ENCODE measurements around the gene FLRT2. TPM values are rescaled to one million over a fixed set of nuclear protein-coding genes. Genes with fewer than 3 reads are reported as not detected.

FLRT2 gene
- total RNA-seq, 1 donor from 2014 or later, result 37.6 TPM

GRCh38 chr14:85516239-85517113, 13.5 kb upstream of the FLRT2 start:
- no peaks in the 10 kb centered on the region for H3K36me3 ChIP-seq (ENCODE audit: control insufficient read depth in 3 of 3, insufficient read depth in 3 of 3, low read length in 3 of 3)
- H3K27ac ChIP-seq (ENCODE audit: low read depth, low read length), result no peak overlapping the region
- no peak overlapping the region for H3K9ac ChIP-seq (ENCODE audit: low read depth in 1 of 3, low read length in 3 of 3)

GRCh38 chr14:85517114-85517688, 12.7 kb upstream of the FLRT2 start:
- Histone ChIP-seq H3K36me3 (ENCODE audit: control insufficient read depth in 3 of 3, insufficient read depth in 3 of 3, low read length in 3 of 3) (no peaks in the 10 kb centered on the region), H3K4me3 (ENCODE audit: low read length in 3 of 3) (no peak overlapping the region), H3K27ac (ENCODE audit: low read depth, low read length) (no peak overlapping the region), H3K27me3 (ENCODE audit: control insufficient read depth in 3 of 3, insufficient read depth in 3 of 3, low read length in 3 of 3) (no peaks in the 10 kb centered on the region), H3K9me3 (ENCODE audit: control insufficient read depth in 3 of 3, low read length in 3 of 3) (no peaks in the 10 kb centered on the region), H3K9ac (ENCODE audit: low read depth in 1 of 3, low read length in 3 of 3) (no peak overlapping the region), H3K4me1 (ENCODE audit: control insufficient read depth in 3 of 3, insufficient read depth in 3 of 3, low read length in 3 of 3) (no peaks in the 10 kb centered on the region)

More at GRCh38 chr14:85516239-85517113, 13.5 kb upstream of the FLRT2 start:
- Histone ChIP-seq H3K4me1 (ENCODE audit: control insufficient read depth in 3 of 3, insufficient read depth in 3 of 3, low read length in 3 of 3) (no peaks in the 10 kb centered on the region), H3K4me3 (ENCODE audit: low read length in 3 of 3) (no peak overlapping the region), H3K27me3 (ENCODE audit: control insufficient read depth in 3 of 3, insufficient read depth in 3 of 3, low read length in 3 of 3) (no peaks in the 10 kb centered on the region), H3K9me3 (ENCODE audit: control insufficient read depth in 3 of 3, low read length in 3 of 3) (no peaks in the 10 kb centered on the region)

DNA sequence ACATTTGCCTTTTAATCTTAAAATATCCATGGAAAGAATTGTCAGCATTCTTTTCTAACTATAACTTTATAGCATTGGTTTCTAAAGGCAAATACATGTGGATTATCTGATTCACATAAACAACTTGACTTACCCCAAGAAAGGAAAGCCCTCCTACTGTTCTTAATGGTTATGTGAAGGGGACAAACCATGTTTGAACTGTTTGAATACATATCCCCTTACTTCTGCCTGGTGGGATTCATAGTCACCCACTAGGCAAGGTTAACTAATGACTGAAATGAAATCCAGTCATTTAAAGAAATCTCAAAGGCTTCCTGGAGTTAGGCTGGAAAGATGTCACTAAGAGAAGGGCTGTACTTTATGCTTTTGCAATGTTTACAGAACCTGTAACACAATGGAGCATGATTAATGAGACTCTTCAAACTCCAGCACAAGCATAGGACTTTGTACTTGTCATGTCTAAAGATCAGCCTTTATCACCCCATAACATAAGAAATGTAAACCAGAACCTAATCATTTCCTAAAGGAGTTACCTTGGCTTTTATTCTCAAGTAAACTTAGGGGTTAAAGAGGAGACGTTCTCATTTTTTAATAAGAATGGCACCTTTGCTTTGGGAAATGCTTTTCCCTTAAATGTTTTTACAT, 10.2 kb upstream of the FLRT2 start:
- Histone ChIP-seq H3K27me3 (ENCODE audit: control insufficient read depth in 3 of 3, insufficient read depth in 3 of 3, low read length in 3 of 3) (no peaks in the 10 kb centered on the region), H3K36me3 (ENCODE audit: control insufficient read depth in 3 of 3, insufficient read depth in 3 of 3, low read length in 3 of 3) (no peaks in the 10 kb centered on the region), H3K9me3 (ENCODE audit: control insufficient read depth in 3 of 3, low read length in 3 of 3) (no peaks in the 10 kb centered on the region), H3K4me1 (ENCODE audit: control insufficient read depth in 3 of 3, insufficient read depth in 3 of 3, low read length in 3 of 3) (no peaks in the 10 kb centered on the region), H3K27ac (ENCODE audit: low read depth, low read length) (no peak overlapping the region), H3K9ac (ENCODE audit: low read depth in 1 of 3, low read length in 3 of 3) (no peak overlapping the region), H3K4me3 (ENCODE audit: low read length in 3 of 3) (no peak overlapping the region)

DNA sequence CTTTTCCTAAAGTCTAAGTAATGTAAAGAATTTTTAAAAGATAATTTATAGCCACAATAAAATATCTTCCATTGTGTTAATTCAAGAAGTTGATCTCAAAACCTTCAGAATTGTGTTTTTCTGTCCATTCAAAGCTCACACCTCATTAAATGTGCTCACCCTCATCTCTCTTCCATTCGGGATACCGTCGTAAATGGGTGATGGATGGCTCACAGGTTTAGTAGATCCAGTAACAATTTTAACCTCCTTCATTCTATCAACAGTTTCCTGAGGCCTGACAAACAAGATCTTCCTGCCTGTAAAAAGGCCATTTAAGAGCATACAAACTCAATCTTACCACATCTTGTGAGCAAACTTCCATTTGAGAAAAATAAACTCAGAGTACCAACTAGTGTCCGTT, 9.4 kb upstream of the FLRT2 start:
- H3K4me3 ChIP-seq (ENCODE audit: low read length in 3 of 3), result no peak overlapping the region
- no peak overlapping the region for H3K27ac ChIP-seq (ENCODE audit: low read depth, low read length)
- no peaks in the 10 kb centered on the region for H3K36me3 ChIP-seq (ENCODE audit: control insufficient read depth in 3 of 3, insufficient read depth in 3 of 3, low read length in 3 of 3)
- no peaks in the 10 kb centered on the region for H3K4me1 ChIP-seq (ENCODE audit: control insufficient read depth in 3 of 3, insufficient read depth in 3 of 3, low read length in 3 of 3)
- no peak overlapping the region for H3K9ac ChIP-seq (ENCODE audit: low read depth in 1 of 3, low read length in 3 of 3)
- H3K9me3 ChIP-seq (ENCODE audit: control insufficient read depth in 3 of 3, low read length in 3 of 3), result no peaks in the 10 kb centered on the region
- no peaks in the 10 kb centered on the region for H3K27me3 ChIP-seq (ENCODE audit: control insufficient read depth in 3 of 3, insufficient read depth in 3 of 3, low read length in 3 of 3)

GRCh38 chr14:85523624-85524023, 6.3 kb upstream of the FLRT2 start:
- no peak overlapping the region for H3K27ac ChIP-seq (ENCODE audit: low read depth, low read length)
- H3K4me3 ChIP-seq (ENCODE audit: low read length in 3 of 3), result no peak overlapping the region
- no peak overlapping the region for H3K9ac ChIP-seq (ENCODE audit: low read depth in 1 of 3, low read length in 3 of 3)
- no peaks in the 10 kb centered on the region for H3K27me3 ChIP-seq (ENCODE audit: control insufficient read depth in 3 of 3, insufficient read depth in 3 of 3, low read length in 3 of 3)
- H3K4me1 ChIP-seq (ENCODE audit: control insufficient read depth in 3 of 3, insufficient read depth in 3 of 3, low read length in 3 of 3), result peaks cover 0 to 3% (median 0%) of the 10 kb centered on the region in 3 donors
- no peaks in the 10 kb centered on the region for H3K36me3 ChIP-seq (ENCODE audit: control insufficient read depth in 3 of 3, insufficient read depth in 3 of 3, low read length in 3 of 3)
- H3K9me3 ChIP-seq (ENCODE audit: control insufficient read depth in 3 of 3, low read length in 3 of 3), result no peaks in the 10 kb centered on the region

DNA sequence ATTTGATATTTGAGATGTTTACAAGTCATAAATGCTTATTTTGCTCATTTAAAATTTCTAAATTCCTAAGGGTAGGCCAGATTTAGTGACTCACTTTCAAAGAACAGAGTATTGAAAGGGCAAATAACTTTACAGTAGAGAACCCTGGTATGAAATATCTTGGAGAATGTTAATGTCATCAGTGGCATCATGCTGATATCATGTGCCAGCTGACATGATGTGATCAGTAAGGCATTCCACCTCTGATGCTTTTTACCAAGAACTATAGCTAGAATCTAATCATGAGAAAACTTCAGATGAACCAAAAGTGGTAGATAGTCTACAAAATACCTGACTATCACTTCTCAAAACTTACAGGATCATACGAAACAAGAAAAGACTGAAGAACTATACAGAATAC, 2.9 kb upstream of the FLRT2 start:
- Histone ChIP-seq H3K4me1 (ENCODE audit: control insufficient read depth in 3 of 3, insufficient read depth in 3 of 3, low read length in 3 of 3) (peaks cover 27 to 31% (median 28%) of the 10 kb centered on the region in 3 donors), H3K27me3 (ENCODE audit: control insufficient read depth in 3 of 3, insufficient read depth in 3 of 3, low read length in 3 of 3) (peaks cover 2 to 20% (median 15%) of the 10 kb centered on the region in 3 donors), H3K27ac (ENCODE audit: low read depth, low read length) (no peak overlapping the region), H3K9ac (ENCODE audit: low read depth in 1 of 3, low read length in 3 of 3) (no peak overlapping the region), H3K36me3 (ENCODE audit: control insufficient read depth in 3 of 3, insufficient read depth in 3 of 3, low read length in 3 of 3) (no peaks in the 10 kb centered on the region), H3K9me3 (ENCODE audit: control insufficient read depth in 3 of 3, low read length in 3 of 3) (no peaks in the 10 kb centered on the region), H3K4me3 (ENCODE audit: low read length in 3 of 3) (no peak overlapping the region)

GRCh38 chr14:85527445-85528035, 2.4 kb upstream of the FLRT2 start:
- H3K9ac ChIP-seq (ENCODE audit: low read depth in 1 of 3, low read length in 3 of 3), result no peak overlapping the region

DNA sequence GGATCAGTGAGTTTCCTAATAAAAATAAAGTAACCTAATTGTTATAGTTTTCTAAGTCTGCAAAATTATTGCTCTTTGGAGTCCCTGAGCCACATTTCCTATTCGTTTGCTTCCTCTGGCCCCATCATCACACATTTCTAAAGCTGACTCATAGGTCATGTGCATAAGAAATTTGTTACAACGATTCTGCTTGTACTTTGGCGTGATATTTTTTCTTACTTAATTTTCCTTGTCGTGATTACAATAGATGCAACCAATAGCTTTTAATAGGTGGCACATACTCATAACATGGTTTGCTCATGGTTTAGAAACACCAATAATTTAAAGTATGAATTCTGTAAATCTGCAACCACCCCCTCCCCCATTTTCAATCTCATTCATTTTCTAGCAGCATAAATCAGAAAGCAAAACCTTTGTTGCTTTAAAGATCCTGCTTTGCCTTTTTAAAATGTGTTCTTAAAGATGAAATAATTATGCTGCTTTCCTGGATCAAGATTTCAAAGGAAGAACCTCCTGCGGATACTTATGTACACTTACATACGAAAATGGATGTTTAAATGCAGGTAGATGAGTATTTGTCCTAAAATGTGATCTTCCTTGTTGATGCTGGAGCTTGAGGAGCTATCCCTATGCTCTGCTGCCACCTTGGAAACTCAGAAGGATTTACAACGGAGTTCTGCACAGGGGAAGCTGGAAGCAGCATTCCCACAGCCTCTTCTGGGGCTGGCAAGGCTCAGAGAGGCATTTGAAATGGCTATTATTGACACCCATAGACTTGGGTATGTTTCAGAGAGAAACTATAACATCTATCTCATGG, 1.7 kb upstream of the FLRT2 start:
- H3K36me3 ChIP-seq (ENCODE audit: control insufficient read depth in 3 of 3, insufficient read depth in 3 of 3, low read length in 3 of 3), result no peaks in the 10 kb centered on the region
- H3K4me3 ChIP-seq (ENCODE audit: low read length in 3 of 3), result peak overlapping the region; percentile 76 to 91 (median 85)
- peak overlapping the region; percentile 76 to 96 (median 88) for H3K9ac ChIP-seq (ENCODE audit: low read depth in 1 of 3, low read length in 3 of 3)
- H3K27me3 ChIP-seq (ENCODE audit: control insufficient read depth in 3 of 3, insufficient read depth in 3 of 3, low read length in 3 of 3), result peaks cover 2 to 26% (median 19%) of the 10 kb centered on the region in 3 donors
- no peaks in the 10 kb centered on the region for H3K9me3 ChIP-seq (ENCODE audit: control insufficient read depth in 3 of 3, low read length in 3 of 3)
- H3K4me1 ChIP-seq (ENCODE audit: control insufficient read depth in 3 of 3, insufficient read depth in 3 of 3, low read length in 3 of 3), result peaks cover 35 to 39% (median 36%) of the 10 kb centered on the region in 3 donors
- H3K27ac ChIP-seq (ENCODE audit: low read depth, low read length), result peak overlapping the region; percentile 94

More at GRCh38 chr14:85527445-85528035, 2.4 kb upstream of the FLRT2 start:
- H3K4me3 ChIP-seq (ENCODE audit: low read length in 3 of 3), result no peak overlapping the region
- H3K9me3 ChIP-seq (ENCODE audit: control insufficient read depth in 3 of 3, low read length in 3 of 3), result no peaks in the 10 kb centered on the region
- no peaks in the 10 kb centered on the region for H3K36me3 ChIP-seq (ENCODE audit: control insufficient read depth in 3 of 3, insufficient read depth in 3 of 3, low read length in 3 of 3)
- peaks cover 29 to 35% (median 32%) of the 10 kb centered on the region in 3 donors for H3K4me1 ChIP-seq (ENCODE audit: control insufficient read depth in 3 of 3, insufficient read depth in 3 of 3, low read length in 3 of 3)
- H3K27me3 ChIP-seq (ENCODE audit: control insufficient read depth in 3 of 3, insufficient read depth in 3 of 3, low read length in 3 of 3), result peaks cover 2 to 23% (median 19%) of the 10 kb centered on the region in 3 donors
- H3K27ac ChIP-seq (ENCODE audit: low read depth, low read length), result no peak overlapping the region

DNA sequence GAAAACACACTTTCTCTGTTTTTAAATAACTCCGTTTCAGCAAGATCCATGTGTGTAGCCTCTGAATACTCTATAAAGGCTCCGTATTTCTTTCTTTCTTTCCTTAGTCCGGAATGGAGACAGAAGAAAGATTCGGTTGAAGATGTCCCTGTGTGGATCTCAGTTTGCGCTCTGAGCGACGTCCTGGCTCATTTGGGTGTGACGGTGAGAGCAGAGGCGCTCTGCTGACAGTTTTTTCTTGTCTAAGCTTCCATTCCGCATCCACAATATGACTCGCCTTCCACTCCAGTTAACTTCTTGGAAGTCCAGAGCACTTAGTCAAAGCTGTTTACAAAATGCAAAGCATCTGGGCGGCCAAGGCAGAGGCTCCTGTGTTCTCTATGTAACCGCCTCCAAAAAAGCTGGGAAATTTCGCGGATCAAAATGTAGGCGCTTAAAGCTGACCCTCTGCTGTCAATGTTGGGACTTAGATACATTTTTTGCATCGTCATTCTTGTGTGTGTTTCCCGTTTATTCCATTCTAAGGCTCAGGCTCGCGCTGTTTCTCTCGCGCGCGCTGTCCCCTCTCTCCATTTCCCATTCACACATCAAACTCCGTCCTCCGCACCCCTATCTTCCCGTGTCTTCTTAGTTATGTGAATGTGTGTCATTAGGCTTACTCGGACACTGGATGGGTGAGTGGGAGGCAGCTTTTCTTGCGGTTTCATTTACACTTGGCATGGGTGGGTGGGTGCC, 880 bp upstream of the FLRT2 start:
- peaks cover 2 to 26% (median 19%) of the 10 kb centered on the region in 3 donors for H3K27me3 ChIP-seq (ENCODE audit: control insufficient read depth in 3 of 3, insufficient read depth in 3 of 3, low read length in 3 of 3)
- H3K9ac ChIP-seq (ENCODE audit: low read depth in 1 of 3, low read length in 3 of 3), result peak overlapping the region; percentile 76 to 96 (median 88)
- H3K36me3 ChIP-seq (ENCODE audit: control insufficient read depth in 3 of 3, insufficient read depth in 3 of 3, low read length in 3 of 3), result no peaks in the 10 kb centered on the region
- no peaks in the 10 kb centered on the region for H3K9me3 ChIP-seq (ENCODE audit: control insufficient read depth in 3 of 3, low read length in 3 of 3)
- peak overlapping the region; percentile 76 to 91 (median 85) for H3K4me3 ChIP-seq (ENCODE audit: low read length in 3 of 3)
- peaks cover 35 to 39% (median 36%) of the 10 kb centered on the region in 3 donors for H3K4me1 ChIP-seq (ENCODE audit: control insufficient read depth in 3 of 3, insufficient read depth in 3 of 3, low read length in 3 of 3)
- H3K27ac ChIP-seq (ENCODE audit: low read depth, low read length), result peak overlapping the region; percentile 94

All from skeletal muscle tissue (tissue), 4 donors.